CD14-positive monocyte (primary cell): Measurements from ENCODE around the gene NUS1. TPM values are rescaled to one million over a fixed set of nuclear protein-coding genes. Genes with fewer than 3 reads are reported as not detected.
"Not testable (repeated sequence)": the region's sequence is repeated elsewhere in the genome, so short reads cannot be mapped to it uniquely, and the experiment has no call there.

Experiments
- DNase-seq, 3 donors: peaks; one replicate each; pipeline ENCODE4 v3.0.0-alpha.2; 2011 to 2022
- H2AFZ ChIP-seq: 2 replicates; pipeline ENCODE4 v1.6.0; 2012; ENCODE audit warnings: mild to moderate bottlenecking, low read depth, low read length, inconsistent platforms; ENCODE audit not compliant: insufficient read depth, poor library complexity, severe bottlenecking
- H3K27ac ChIP-seq, 2 donors: 1 replicate in 1 of 2; 2 replicates in 1 of 2; pipeline ENCODE4 v1.5.1; 2012 to 2013; ENCODE audit warnings: low read length in 2 of 2, control low read depth in 1 of 2, inconsistent platforms in 1 of 2, low read depth in 1 of 2, mild to moderate bottlenecking in 1 of 2
- H3K27me3 ChIP-seq, 2 donors: one replicate each; pipeline versions ENCODE4 v1.6.0 to v1.6.1; 2011 to 2013; ENCODE audit warnings: low read length in 2 of 2; ENCODE audit not compliant: control insufficient read depth in 2 of 2, insufficient read depth in 2 of 2
- H3K36me3 ChIP-seq, 2 donors: replicated peaks in 1 of 2; 1 replicate in 1 of 2; 2 replicates in 1 of 2; pipeline versions ENCODE4 v1.5.1 to v1.6.1; 2012 to 2013; ENCODE audit warnings: low read length in 2 of 2, control low read depth in 1 of 2, inconsistent platforms in 1 of 2, mild to moderate bottlenecking in 1 of 2; ENCODE audit not compliant: insufficient read depth in 2 of 2, control insufficient read depth in 1 of 2
- H3K4me1 ChIP-seq, 2 donors: 1 replicate in 1 of 2; 2 replicates in 1 of 2; pipeline versions ENCODE4 v1.5.1 to v1.6.1; 2012 to 2013; ENCODE audit warnings: low read length in 2 of 2, control low read depth in 1 of 2, inconsistent platforms in 1 of 2, mild to moderate bottlenecking in 1 of 2, moderate library complexity in 1 of 2; ENCODE audit not compliant: insufficient read depth in 2 of 2, control insufficient read depth in 1 of 2
- H3K4me2 ChIP-seq: replicated peaks from 2 replicates; pipeline ENCODE3; 2012; ENCODE audit warnings: low read length, moderate library complexity, mild to moderate bottlenecking; ENCODE audit not compliant: poor library complexity, severe bottlenecking; ENCODE audit errors: extremely low read depth
- H3K4me3 ChIP-seq, 3 experiments: fragments of 200-600 bp in 1 of 3; sonication (generic) in 1 of 3; replicated peaks in 1 of 3; 1 replicate in 2 of 3; 2 replicates in 1 of 3; pipeline ENCODE4 v1.5.1; 2011 to 2013; ENCODE audit warnings: low read length in 3 of 3, mild to moderate bottlenecking in 3 of 3, control low read depth in 2 of 3, low read depth in 2 of 3, inconsistent platforms in 1 of 3, moderate library complexity in 1 of 3
- H3K79me2 ChIP-seq: 2 replicates; pipeline ENCODE4 v1.6.0; 2012; ENCODE audit warnings: mild to moderate bottlenecking, control low read depth, inconsistent platforms, low read length, moderate library complexity; ENCODE audit not compliant: insufficient read depth
- H3K9ac ChIP-seq: 2 replicates; pipeline ENCODE4 v1.6.0; 2017; ENCODE audit warnings: low read length, mild to moderate bottlenecking; ENCODE audit not compliant: insufficient read depth, poor library complexity, severe bottlenecking
- H3K9me3 ChIP-seq, 2 donors: replicated peaks in 1 of 2; 1 replicate in 1 of 2; 2 replicates in 1 of 2; pipeline versions ENCODE4 v1.5.1 to v1.6.1; 2012 to 2013; ENCODE audit warnings: low read length in 2 of 2, control low read depth in 1 of 2; ENCODE audit not compliant: control insufficient read depth in 1 of 2, insufficient read depth in 1 of 2
- H4K20me1 ChIP-seq: 2 replicates; pipeline ENCODE4 v1.6.0; 2012; ENCODE audit warnings: mild to moderate bottlenecking, low read length, control low read depth, moderate library complexity; ENCODE audit not compliant: insufficient read depth
- H3K27ac Mint-ChIP-seq, 7 donors: one replicate each; pipeline ENCODE4 v1.8.0; 2020; ENCODE audit warnings: mild to moderate bottlenecking in 7 of 7, mixed read lengths in 7 of 7, moderate library complexity in 6 of 7, inconsistent platforms in 2 of 7
- H3K27me3 Mint-ChIP-seq, 3 donors: one replicate each; pipeline ENCODE4 v1.8.0; 2021 to 2022; ENCODE audit warnings: low read depth in 3 of 3, mild to moderate bottlenecking in 3 of 3, mixed read lengths in 3 of 3, moderate library complexity in 3 of 3, inconsistent platforms in 1 of 3
- H3K36me3 Mint-ChIP-seq, 2 donors: one replicate each; pipeline ENCODE4 v1.8.0; 2020; ENCODE audit warnings: mixed read lengths in 2 of 2, inconsistent platforms in 1 of 2, mild to moderate bottlenecking in 1 of 2
- H3K4me1 Mint-ChIP-seq: one replicate; pipeline ENCODE4 v1.8.0; 2020; ENCODE audit warnings: mild to moderate bottlenecking, mixed read lengths
- H3K4me3 Mint-ChIP-seq, 2 donors: one replicate each; pipeline ENCODE4 v1.8.0; 2020; ENCODE audit warnings: mild to moderate bottlenecking in 2 of 2, mixed read lengths in 2 of 2, moderate library complexity in 1 of 2
- H3K9me3 Mint-ChIP-seq, 7 donors: one replicate each; pipeline ENCODE4 v1.8.0; 2020 to 2022; ENCODE audit warnings: mixed read lengths in 7 of 7, mild to moderate bottlenecking in 6 of 7, moderate library complexity in 6 of 7, inconsistent platforms in 2 of 7
- CTCF ChIP-seq: fragments of 200-600 bp; IDR thresholded peaks from one replicate; pipeline ENCODE4 v1.8.0; 2022; ENCODE audit warnings: antibody characterized with exemption, mild to moderate bottlenecking
- WGBS: methylation state at CpG from one replicate; pipeline ENCODE4 v1.1.5; 2013; ENCODE audit warnings: missing lambda C conversion rate; ENCODE audit not compliant: insufficient coverage; 5-methylcytosine and 5-hydroxymethylcytosine counted together
- intact Hi-C, 2 donors: fragments of 100-400 bp; cut with micrococcal nuclease; formaldehyde crosslinking; loops; one replicate each; pipeline versions ENCODE4 v1.15.0 to v1.15.1; 2023
- polyA plus RNA-seq, 3 donors: library from polyadenylated mRNA; depleted of rRNA in 1 of 3; unstranded in 2 of 3; stranded (reverse) in 1 of 3; fragments of 300-500 nt in 2 of 3; fragments of >200 nt in 1 of 3; fragmentation: Illumina TruSeq in 2 of 3; gene quantifications; 1 replicate in 2 of 3; 2 replicates in 1 of 3; pipeline ENCODE4 v1.2.3, GENCODE V29; 2012 to 2021

Gene NUS1
- polyA plus RNA-seq, 3 donors, result 8.7 to 16.8 (median 15.6) TPM

GRCh38 chr6:117642976-117643375 is 32.3 kb upstream of the NUS1 start:
- H3K4me1 Mint-ChIP-seq, result no peaks in the 10 kb centered on the region
- H3K27me3 ChIP-seq, result no peaks in the 10 kb centered on the region
- H3K9me3 ChIP-seq, result peaks cover 0 to 11% of the 10 kb centered on the region in 2 donors
- H3K4me3 Mint-ChIP-seq, result no peak overlapping the region
- no peak overlapping the region for H3K4me3 ChIP-seq
- H3K79me2 ChIP-seq, result no peaks in the 10 kb centered on the region
- H3K9ac ChIP-seq, result no peak overlapping the region
- no peaks in the 10 kb centered on the region for H4K20me1 ChIP-seq
- WGBS, result no CpG with 5 or more reads among the region's 2 CpGs
- H3K27ac Mint-ChIP-seq, result no peak overlapping the region
- no peaks in the 10 kb centered on the region for H3K36me3 Mint-ChIP-seq
- no peak for DNase-seq
- H3K4me1 ChIP-seq, result no peaks in the 10 kb centered on the region
- no peak overlapping the region for H2AFZ ChIP-seq
- H3K4me2 ChIP-seq, result no peak overlapping the region
- H3K9me3 Mint-ChIP-seq, result peaks cover 0 to 19% (median 5%) of the 10 kb centered on the region in 7 donors
- no peaks in the 10 kb centered on the region for H3K36me3 ChIP-seq
- intact Hi-C loops, result no loop called here
- H3K27ac ChIP-seq, result no peak overlapping the region
- TF ChIP-seq CTCF, result no peak
- peaks cover 0 to 2% (median 2%) of the 10 kb centered on the region in 3 donors for H3K27me3 Mint-ChIP-seq

- H3K4me1 ChIP-seq, H3K36me3 Mint-ChIP-seq, H2AFZ ChIP-seq, H3K9ac ChIP-seq, H3K27ac ChIP-seq, H3K4me2 ChIP-seq, H3K9me3 Mint-ChIP-seq, H3K27ac Mint-ChIP-seq, H4K20me1 ChIP-seq, H3K4me1 Mint-ChIP-seq, H3K9me3 ChIP-seq, H3K36me3 ChIP-seq, intact Hi-C loops, H3K27me3 Mint-ChIP-seq, H3K4me3 ChIP-seq, H3K27me3 ChIP-seq, DNase-seq, H3K4me3 Mint-ChIP-seq, H3K79me2 ChIP-seq: not testable (repeated sequence)
- WGBS, result 100% methylated on average over 2 of the region's 3 CpGs
Measured at GRCh38 chr6:117651984-117652383, 23.3 kb upstream of the NUS1 start.
